Measurements from ENCODE around the gene ABCB6. TPM values are rescaled to one million over a fixed set of nuclear protein-coding genes. Genes with fewer than 3 reads are reported as not detected.
A peak's percentile ranks its signal among the peaks of the same experiment; 100 is the strongest.

ABCB6 gene
- total RNA-seq, 2 donors from 2014 or later, result 16.9 to 27.1 TPM

DNA sequence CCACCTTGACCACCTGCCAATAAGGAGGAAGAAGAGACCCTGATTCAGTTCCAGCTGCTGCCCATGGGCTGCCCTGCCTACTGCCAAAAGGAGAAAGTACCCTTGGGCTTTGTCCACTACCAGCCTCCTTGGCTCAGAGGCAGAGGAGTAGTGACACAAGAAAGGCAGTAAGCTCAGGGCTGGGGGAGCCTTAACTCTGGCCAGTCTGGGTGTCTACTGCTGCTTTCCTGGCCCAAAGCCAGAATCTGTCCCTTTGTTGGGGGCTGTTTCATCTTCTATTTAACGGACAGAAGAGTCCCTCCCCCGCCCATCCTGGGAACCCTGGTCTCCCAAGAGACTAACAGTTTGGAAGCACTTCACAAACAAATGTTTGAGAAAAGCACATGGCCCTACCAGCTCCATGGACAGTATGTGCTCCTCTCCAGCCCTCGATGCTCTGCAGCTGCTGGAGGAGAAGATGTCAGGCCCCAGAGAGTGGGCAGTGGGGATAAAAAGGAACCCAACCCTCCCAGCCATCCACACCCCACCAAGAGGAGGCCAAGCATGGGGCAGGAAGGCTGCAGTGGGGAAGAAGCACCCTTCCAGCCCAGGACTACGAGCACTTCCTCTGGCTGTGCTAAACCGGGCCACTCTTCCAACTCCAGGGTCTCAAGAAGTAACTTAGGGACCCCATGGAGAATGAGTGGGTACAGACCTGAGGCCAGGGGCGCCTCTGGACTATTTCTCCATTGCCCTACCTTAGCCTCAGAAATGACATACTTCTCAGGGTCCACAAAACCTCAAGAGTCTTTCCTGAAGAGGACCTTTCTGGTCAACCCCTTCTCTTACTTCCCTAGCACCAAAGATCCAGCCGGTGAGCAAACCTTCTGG is 9.5 kb upstream of the ABCB6 start:
- Histone ChIP-seq H3K27me3 (no peaks in the 10 kb centered on the region), H3K27ac (peak overlapping the region; percentile 88), H3K36me3 (peaks cover 25% of the 10 kb centered on the region), H3K9me3 (no peaks in the 10 kb centered on the region), H3K4me3 (peak overlapping the region; percentile 63), H3K9ac (ENCODE audit: low read depth in 2 of 2, low read length in 2 of 2) (peak overlapping the region; percentile 94 to 97), H3K4me1 (peaks cover 7% of the 10 kb centered on the region)
- intact Hi-C loops (cut with DNase I), result loop anchor here (10.0 kb wide), 1 partner anchor 67 kb away; no protein-coding TSS in a partner anchor
- TF ChIP-seq, protein P1, sequence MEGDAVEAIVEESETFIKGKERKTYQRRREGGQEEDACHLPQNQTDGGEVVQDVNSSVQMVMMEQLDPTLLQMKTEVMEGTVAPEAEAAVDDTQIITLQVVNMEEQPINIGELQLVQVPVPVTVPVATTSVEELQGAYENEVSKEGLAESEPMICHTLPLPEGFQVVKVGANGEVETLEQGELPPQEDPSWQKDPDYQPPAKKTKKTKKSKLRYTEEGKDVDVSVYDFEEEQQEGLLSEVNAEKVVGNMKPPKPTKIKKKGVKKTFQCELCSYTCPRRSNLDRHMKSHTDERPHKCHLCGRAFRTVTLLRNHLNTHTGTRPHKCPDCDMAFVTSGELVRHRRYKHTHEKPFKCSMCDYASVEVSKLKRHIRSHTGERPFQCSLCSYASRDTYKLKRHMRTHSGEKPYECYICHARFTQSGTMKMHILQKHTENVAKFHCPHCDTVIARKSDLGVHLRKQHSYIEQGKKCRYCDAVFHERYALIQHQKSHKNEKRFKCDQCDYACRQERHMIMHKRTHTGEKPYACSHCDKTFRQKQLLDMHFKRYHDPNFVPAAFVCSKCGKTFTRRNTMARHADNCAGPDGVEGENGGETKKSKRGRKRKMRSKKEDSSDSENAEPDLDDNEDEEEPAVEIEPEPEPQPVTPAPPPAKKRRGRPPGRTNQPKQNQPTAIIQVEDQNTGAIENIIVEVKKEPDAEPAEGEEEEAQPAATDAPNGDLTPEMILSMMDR (IDR thresholded peaks at IDR 0.05), result no peak
- DNase-seq, result no peak

DNA sequence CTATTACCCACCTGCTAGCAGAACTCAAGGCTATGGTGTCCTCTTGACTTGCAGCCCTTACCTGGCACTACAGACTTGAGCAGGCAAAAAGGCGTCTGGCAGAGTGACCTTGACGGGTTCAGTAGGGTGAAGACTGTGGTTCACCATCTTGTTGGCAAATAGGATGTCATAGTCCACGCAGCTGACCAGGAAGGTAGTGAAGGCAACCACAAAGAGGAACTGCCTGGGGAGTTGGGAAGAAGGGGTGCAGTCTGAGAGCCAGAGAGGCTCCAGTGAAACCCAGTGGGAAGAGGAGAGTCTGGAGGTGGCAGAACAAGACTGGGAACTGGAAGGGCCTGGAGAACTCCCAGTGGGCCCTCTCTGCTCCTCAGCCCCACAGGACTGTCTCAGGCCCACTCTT is 6.6 kb upstream of the ABCB6 start:
- H3K27ac ChIP-seq, result no peak overlapping the region
- H3K4me1 ChIP-seq, result peaks cover 7% of the 10 kb centered on the region
- no peak for DNase-seq
- H3K36me3 ChIP-seq, result peaks cover 31% of the 10 kb centered on the region
- no peak overlapping the region for H3K9ac ChIP-seq (ENCODE audit: low read depth in 2 of 2, low read length in 2 of 2)
- no peaks in the 10 kb centered on the region for H3K27me3 ChIP-seq
- H3K9me3 ChIP-seq, result no peaks in the 10 kb centered on the region
- TF ChIP-seq, protein P1 (IDR thresholded peaks at IDR 0.05), result no peak
- intact Hi-C loops (cut with DNase I), result loop anchor here (10.0 kb wide), 1 partner anchor 69 kb away; no protein-coding TSS in a partner anchor
- no peak overlapping the region for H3K4me3 ChIP-seq

DNA sequence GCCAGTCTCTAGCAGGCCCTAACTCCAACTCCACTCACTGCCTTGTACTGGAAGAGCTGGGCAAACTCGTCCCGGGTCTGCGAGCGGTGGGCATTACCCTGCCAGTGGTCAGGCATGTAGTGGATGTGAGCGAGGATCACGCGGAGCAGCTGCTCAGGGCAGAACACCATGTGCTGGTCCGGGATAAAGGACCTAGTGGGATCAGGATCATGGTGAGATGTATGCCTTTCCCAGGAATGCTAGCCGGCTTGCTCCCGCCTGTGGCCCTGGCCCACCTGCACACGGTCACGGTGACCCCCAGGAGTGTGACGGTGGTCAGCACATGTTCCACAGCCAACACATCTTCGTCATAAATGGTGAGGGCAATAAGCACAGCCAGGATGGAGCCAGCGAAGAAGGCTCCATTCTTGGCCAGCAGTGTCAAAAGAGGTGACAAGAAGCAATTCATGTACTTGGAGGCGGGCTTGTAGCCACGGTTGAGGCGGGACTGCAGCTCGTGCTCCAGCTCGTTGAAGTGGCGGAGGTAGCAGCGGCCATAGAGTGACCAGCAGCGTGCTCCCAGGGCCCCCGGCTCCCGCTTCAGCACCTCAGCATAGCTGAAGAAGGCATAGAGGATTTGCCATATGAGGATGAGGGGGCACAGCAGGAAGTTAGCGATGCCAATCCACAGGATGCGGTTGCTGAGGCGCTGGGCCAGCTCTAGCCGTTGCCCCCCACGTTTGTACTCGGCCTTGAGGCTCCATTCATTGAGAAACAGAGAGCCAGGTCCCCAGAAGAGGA is 5.3 kb upstream of the ABCB6 start:
- intact Hi-C loops (cut with DNase I), result loop anchor here (10.0 kb wide), 1 partner anchor 71 kb away; no protein-coding TSS in a partner anchor
- H3K27me3 ChIP-seq, result no peaks in the 10 kb centered on the region
- TF ChIP-seq, protein P1 (IDR thresholded peaks at IDR 0.05), result no peak
- no peak for DNase-seq
- peaks cover 31% of the 10 kb centered on the region for H3K36me3 ChIP-seq
- no peak overlapping the region for H3K27ac ChIP-seq
- H3K9me3 ChIP-seq, result no peaks in the 10 kb centered on the region
- H3K4me3 ChIP-seq, result no peak overlapping the region
- H3K9ac ChIP-seq (ENCODE audit: low read depth in 2 of 2, low read length in 2 of 2), result no peak overlapping the region
- peaks cover 13% of the 10 kb centered on the region for H3K4me1 ChIP-seq

DNA sequence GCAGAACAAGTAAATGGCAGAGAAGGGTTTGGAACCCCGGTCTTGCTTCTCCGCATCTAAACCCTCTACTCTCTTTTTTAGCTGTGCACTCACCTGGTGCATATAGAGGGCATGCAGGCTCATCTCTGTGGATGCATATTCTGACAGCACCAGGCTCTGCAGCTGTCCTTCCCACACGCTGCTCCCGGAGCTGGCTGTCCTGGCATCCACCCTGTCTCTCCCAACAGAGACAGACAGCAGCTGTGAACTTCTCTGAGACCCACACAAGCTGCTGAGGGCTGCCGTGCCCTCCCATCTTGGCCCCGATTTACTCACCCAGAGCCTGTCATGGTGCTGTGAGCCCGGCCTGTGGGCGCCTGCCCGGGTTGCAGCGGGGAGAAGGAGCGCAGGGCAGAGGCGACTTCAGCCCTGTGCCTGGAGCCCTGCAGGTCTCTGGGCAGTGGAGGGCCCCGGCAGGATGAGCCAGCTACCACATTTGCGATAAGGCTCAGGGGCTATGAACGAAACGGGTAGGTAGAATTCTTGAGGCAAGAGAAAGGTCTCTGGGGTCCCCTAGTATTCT is 3.3 kb upstream of the ABCB6 start:
- Histone ChIP-seq H3K4me1 (peaks cover 6% of the 10 kb centered on the region), H3K36me3 (peaks cover 31% of the 10 kb centered on the region), H3K9me3 (no peaks in the 10 kb centered on the region), H3K9ac (ENCODE audit: low read depth in 2 of 2, low read length in 2 of 2) (no peak overlapping the region), H3K27me3 (no peaks in the 10 kb centered on the region), H3K27ac (no peak overlapping the region), H3K4me3 (no peak overlapping the region)
- intact Hi-C loops (cut with DNase I), result loop anchor here (10.0 kb wide), 1 partner anchor 73 kb away; no protein-coding TSS in a partner anchor
- TF ChIP-seq, protein P1 (IDR thresholded peaks at IDR 0.05), result no peak
- DNase-seq, result no peak
